GM19025 (cell line): ENCODE results near the gene TBL1XR1.
"Not testable (repeated sequence)": the region's sequence is repeated elsewhere in the genome, so short reads cannot be mapped to it uniquely, and the experiment has no call there.

Experiments used
- ATAC-seq: cut with Tn5 transposase; IDR thresholded peaks from one replicate; pipeline ENCODE4 v1.9.1; 2021; ENCODE audit warnings: mild to moderate bottlenecking, low read depth, moderate library complexity; ENCODE audit not compliant: unreplicated experiment

TBL1XR1 gene

DNA sequence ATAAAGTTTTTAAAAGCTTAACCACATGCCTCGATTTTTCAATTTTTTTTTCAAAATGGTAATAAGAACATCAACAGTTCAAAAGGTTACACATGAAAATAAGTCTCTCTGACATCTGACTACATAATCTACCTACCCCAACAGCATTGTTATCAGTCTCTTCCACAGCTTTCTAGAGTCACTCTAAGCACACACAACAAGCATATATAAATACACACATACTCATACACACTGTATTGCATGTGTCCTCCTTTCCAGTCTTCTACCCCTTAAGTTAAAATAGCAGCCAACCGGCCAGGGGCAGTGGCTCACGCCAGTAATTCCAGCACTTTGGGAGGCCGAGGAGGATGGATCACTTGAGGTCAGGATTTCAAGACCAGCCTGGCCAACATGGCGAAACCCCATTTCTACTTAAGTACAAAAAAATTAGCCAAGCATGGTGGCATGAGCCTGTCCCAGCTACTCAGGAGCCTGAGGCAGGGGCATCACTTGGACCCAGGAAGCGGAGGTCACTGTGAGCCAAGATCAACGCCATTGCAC, 12.2 kb downstream of the TBL1XR1 start:
- ATAC-seq, result peak; percentile 19

DNA sequence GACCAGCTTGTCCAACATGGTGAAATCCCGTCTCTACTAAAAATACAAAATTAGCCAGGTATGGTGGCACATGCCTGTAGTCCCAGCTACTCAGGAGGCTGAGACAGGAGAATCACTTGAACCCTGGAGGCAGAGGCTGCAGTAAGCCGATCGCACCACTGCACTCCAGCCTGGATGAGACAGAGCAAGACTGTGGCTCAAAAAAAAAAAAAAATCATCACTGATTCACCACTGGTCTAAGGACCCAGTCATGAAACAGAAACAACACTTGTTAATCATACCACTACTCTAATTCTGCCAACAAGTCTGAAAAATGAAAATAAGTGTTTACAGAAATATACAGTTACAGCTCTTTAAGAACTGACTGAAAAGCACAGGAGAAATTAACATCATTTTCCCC, 12.7 kb downstream of the TBL1XR1 start:
- ATAC-seq, result peak; percentile 85

DNA sequence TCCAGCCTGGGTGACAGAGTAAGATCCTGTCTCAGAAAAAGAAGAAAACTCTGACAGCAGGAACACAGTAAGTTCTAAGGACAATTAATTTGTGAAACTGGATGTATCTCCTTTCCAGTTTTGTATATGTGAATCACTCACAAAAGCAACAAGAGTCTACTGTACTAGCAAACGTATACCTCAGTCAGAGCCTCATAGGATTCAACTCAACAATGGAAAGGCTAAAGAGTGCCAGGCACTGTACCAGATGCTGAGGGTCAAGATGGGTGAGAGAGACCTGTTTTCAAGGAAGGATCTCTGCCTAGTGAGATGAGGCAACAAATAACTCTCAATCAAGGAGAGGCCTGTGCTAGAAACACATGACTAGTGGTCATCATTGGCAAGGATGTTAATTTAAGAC, 14.9 kb downstream of the TBL1XR1 start:
- ATAC-seq, result no peak

DNA sequence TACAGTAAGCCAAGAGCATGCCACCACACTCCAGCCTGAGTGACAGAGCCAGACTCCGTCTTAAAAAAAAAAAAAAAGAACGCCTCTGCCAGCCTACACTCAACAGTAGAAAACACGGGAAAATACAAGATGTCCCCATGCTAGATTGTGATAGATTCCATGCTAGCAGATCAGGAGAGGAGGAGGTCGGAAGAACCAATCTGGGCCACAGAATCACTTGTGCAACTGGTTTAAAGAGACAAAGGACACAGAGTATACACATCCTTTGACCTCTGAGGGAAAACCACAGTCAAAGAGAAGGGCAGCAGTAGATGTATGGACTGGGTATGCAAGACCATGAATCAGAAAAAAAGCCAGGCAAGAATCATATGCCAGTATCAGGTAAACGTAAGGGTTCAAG, 15.9 kb downstream of the TBL1XR1 start:
- ATAC-seq, result no peak

DNA sequence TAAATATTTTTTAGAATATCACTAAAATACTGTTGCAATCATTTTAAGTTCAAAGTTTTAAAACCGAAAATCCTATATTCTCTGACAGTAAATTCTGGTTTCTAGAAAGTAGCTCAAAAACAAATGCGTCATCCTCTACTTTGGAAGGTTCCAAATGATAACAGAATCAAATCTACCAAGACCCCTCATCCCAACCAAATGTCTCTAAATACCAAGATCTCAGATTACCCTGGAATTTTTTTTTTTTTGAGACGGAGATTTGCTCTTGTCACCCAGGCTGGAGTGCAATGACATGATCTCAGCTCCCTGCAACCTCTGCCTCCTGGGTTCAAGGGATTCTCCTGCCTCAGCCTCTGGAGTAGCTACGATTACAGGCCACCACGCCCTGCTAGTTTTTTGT, 16.8 kb downstream of the TBL1XR1 start:
- ATAC-seq, result no peak

DNA sequence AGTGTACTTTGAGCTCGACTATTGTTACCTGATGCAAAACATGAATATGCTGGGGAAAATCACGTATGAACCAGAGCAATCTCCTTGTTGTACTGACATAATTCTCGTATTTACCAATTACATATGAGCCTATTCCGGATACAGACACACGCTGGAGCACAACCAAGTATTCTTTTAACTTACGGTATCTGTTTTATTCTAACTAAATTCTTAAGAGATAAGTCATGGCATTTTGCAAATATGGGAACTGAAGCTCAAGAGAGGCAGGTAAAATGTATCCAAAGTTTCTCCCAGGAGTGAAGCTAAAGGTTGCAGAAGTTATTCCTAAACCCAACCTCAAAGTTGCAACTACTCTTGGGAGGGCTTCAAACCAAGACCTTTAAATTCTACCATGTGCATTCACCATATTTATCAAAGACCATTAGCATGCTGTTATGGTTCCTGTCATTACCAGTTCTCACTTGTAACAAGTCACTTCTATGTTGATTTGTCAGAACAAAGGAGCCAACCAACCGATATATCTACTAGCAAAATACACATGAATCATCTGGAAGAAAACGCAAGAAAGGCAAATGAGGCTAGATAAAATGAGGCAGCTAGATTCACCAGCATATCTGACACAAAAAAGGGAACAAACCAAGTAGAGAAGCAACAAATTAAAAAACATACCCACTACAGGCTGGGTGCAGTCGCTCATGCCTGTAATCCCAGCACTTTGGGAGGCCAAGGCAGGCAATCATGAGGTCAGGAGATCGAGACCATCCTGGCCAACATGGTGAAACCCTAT, 17.8 kb downstream of the TBL1XR1 start:
- no peak for ATAC-seq

DNA sequence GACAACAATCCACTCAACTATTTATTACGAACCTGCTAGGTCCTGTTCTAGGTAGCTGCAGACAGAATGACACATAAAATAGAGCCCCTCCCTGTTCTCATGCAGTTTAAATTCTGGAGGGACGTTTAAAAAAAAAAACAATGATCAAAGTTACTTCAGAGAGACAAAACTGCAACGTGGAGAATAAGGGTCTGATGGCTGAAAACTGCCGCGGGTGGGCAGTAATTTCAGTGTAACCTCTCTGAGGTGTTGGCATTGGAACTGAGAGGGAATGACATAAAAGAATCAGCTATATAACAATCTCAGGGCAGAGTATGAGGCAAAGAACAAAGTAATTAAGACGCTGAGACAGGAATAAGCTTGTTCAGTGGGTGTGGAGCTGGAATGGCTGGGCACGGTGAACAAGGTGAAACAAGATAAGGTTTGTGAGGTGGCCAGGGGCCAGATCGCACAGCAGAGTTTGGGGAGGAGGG, 19.5 kb downstream of the TBL1XR1 start:
- ATAC-seq, result no peak

DNA sequence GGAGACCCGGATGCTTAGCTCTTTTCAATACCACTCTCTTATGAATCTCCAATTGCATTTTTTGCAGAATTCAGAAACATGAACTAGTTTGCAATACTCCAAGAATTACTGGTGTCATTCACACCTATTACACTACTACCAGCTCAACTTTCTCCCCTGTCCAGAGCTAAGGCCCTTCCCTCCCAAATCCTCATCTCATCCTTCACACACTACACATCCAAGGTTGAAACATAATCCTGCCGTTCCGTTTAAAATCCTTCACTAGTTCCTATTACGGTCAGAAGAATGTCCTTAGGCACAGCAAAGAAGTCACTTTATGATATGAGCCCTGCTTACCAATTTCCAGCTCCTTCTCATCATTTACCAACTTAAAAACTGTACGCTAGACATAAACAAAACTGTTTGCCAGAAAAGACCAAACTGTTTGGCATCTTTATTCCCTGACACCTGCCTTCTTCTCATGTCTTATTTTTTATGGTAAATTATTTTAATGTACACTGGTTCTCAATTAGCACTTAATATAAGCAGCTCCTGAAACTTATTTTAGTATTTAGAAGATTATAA, 22.6 kb downstream of the TBL1XR1 start:
- ATAC-seq, result no peak

DNA sequence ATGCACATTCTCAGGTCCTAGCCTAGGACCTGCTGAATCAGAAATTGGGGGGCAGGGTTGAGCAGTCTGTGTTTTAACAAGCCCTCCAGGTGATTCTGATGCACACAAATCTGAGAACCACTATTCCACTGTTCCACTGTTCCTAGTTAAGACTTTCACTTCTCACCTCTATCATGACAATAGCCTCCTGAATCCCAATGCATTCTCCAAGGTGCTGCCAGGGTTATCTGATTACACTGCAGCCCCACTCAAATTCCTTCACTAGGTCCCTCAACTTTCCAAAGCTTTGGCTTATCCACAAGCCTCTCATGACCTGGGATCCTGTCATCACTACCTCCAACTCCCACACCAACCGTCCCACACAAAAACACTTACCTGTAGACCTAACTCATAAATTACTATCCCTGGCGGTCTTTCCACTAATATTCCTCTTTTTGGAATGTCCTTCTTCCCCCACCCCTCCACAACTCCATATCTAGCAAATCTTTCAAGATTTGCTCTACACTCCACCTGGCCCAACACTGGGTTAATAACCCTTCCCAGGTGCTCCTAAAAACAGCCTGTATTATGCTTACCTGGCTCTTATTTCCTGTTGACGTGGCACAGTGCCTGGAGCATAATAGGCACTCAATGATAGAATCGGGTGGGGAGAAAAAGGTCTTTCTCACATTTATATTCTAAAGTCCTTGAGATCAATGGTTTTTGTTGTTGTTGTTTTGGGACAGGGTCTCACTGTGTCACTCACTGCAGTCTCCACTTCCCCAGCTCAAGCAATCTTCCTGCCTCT, 27.2 kb downstream of the TBL1XR1 start:
- no peak for ATAC-seq

DNA sequence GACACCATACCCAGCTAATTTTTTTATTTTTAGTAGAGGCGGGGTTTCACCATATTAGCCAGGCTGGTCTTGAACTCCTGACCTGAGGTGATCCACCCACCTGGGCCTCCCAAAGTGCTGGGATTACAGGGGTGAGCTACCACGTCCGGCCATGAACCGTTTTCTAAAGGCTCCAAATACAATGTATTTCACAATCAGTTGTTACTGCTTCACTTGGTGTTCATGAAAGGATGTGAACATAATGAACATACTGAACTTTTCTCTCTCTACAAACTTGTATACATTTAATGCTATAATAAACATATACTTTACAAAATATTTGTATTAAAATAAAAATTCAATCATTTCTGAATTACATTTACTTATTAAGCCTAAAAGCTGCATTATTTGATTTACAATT, 28.9 kb downstream of the TBL1XR1 start:
- no peak for ATAC-seq

DNA sequence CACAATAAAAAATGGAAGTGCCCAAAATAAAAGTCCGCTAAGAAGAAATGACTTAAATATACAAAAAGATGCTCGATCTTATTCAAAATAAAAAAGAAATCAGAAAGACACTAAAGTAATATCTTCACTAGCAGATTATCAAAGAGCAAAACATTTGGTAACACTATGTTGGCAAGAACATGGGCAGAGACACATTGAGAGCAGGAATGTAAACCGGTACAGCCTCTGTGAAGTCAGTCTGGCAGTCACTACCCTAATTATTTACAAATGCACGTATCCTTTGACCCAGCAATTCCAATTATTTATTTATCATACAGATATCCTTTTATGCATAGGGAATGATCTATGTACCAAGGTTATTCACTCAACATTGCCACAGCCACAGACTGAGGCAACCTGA, 34.5 kb downstream of the TBL1XR1 start:
- no peak for ATAC-seq

DNA sequence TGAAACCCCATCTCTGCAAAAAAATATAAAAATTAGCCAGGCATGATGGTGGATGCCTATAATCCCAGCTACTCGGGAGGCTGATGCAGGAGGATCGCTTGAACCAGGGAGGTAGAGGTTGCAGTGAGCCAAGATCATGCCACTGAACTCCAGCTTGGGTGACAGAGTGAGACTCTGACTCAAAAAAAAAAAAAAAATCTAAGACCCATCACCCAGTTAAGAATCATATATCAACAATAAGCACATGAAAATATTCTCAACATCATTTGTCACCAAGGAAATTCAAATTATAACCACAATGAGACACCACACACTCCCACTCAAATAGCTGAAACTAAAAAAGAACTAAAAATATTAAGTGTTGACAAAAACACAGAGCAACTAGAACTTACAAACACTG, 35.7 kb downstream of the TBL1XR1 start:
- ATAC-seq, result not testable (repeated sequence)

DNA sequence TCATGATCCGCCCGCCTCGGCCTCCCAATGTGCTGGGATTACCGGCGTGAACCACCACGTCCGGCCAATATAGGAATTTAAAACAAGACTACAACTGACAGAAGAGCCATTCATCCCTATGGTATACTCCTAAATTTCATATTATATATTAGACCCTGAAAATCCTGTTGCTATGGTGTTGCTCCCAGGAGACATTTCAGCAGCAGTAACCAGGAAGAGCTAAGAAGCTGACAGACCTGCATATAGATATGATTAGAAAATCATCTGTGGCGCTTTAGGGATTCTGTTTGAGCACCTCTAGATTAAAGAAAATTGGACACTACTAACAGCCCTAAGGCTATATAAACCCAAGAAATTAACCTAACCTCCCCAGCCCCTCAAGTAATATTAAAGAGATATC, 38.8 kb downstream of the TBL1XR1 start:
- no peak for ATAC-seq

DNA sequence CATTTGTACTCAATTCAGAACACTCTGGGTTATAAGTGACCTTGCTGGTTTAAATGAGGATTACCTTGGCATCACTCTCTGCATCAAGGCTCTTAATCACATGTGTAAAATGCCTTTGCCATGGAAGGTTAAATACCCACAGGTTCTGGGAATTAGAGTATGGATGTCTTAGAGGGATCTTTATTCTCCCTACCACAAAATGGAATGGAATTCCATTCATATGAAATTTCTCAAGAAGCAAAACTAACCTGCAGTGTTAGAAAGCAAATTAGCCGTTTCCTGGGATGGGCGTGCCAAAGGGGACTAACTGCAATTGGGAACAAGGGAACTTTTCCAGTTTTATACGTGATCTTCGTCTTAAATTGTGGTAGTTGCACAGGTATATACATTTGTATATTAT, 39.8 kb downstream of the TBL1XR1 start:
- ATAC-seq, result no peak

DNA sequence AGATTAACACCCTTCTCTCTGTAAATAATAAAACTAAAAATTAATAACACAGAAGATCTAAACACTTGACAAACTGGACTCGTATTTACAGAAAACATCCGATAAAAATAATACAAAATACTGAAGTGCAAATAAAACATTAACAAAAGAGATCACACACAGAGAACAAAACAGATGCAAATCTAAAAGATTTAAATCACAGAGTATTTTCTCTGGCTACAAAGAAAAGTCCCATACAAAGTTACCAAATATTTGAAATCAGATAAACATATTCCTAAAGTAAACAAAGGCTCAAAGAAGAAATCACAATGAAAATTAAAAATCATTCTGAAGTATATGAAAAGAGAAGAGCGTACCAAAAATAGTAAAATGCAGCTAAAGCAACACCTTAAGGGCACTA, 42.5 kb downstream of the TBL1XR1 start:
- ATAC-seq, result no peak

DNA sequence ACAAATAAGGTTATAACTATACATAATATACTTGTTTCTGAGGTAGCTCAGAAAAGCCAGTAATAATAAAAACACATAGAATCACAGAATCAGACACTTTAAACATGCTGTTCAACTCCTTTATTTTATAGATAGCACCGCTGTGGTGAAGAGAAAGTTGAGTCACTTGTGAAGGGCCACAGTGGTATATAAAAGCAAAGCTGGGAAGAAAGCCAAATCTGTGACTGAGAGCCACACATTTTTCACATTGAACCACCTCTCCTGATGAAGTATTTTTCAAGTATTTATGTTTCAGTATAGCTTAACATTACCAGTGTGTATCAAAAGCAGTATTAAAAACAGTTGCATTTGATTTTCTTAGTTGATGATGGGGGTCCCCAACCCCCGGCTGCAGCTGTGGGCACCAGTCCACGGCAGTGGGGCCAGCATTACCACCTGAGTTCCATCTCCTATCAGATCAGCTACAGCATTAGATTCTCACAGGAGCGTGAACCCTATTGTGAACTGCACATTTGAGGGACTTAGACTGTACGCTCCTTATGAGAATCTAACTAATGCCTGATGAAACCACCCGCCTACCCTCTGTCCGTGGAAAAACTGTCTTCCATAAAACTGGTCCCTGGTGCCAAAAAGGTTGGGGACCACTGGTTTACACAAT, 46.2 kb downstream of the TBL1XR1 start:
- peak; percentile 61 for ATAC-seq

DNA sequence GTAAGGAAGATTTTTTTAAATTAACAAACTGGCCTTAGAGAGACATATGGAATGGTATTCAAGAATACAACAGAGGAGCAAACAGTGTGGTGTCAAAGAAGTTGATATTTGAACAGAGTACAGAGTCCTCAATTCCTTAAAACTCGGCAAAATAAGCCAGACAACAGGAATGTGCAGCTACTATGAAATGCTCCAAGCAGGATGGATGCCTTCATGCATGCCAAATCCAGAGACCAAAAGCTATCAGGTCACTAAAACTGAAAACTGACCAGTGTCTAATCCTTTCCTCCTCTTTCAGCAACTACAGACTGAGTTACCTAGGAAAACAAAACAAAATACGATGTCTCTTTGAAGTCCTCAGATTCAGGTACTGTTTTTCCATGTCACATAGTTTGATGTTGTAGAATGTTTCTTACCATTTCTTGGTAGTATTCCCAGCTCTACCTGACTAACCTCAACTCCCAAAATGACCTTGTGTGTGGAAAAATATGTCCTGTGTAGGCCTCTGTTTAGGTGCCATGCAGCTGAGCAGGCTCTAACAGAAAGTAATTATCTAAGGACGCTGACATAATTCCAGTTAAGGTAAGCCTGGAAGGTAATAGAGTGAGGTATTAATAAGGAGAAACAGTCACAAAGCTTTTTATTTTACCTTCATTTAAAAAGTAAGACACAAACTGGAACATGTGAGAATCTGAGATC, 46.9 kb downstream of the TBL1XR1 start:
- ATAC-seq, result no peak

DNA sequence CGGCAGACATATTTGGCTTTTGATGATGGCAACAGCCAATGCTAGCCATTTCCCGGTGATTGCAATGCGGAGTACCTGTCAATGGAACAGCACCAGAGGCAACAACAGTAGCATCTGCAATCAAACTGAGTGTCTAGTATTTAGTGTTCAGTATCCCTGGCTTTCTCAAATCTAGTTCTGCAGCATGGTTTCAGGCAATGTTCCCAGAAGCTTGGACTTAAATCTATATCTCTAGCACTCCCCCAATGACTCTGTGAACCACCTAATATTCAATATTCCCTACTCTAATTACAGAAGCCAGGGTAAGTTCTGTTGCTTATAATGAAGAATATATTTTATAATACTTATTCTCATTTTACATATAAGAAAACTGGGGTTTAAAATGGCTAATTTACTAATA, 48.2 kb downstream of the TBL1XR1 start:
- ATAC-seq, result no peak

DNA sequence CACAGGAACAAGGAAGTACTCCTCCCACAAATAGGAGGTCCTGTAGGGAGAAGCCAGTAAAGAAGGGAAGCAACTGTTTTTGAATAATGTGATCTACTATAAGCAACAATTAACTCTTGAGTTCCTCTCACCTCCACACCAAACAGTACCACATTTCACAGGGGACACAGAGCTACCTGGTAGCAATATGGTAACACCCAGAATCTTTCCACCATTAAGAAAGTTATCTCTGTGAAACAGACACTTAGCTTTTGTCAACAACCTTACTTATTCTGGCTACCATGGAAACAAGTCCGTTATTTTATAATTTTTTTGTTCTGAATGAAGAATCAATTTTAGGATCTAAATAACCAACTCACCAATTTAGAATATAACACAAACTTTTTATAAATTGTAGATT, 49.5 kb downstream of the TBL1XR1 start:
- no peak for ATAC-seq

DNA sequence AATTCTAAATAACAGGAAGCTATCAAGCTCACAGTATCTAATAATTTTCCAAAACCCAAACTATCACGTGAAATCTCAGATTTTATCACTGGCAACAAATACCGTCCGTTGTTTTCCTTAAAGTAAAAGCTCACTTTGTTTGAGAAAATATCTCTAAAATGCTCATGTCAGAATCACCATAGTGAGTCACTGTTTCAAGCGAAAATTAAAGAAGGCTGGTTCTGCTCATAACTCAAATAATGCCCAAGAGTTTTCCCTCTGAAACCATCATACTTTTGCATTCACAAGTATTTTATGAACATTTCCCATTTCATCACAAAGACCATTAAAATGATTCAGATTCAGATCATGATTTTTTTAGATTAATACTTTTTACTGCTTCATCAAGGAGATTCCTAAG, 50.6 kb downstream of the TBL1XR1 start:
- ATAC-seq, result no peak
